ENCODE results near the gene USP31. TPM values are rescaled to one million over a fixed set of nuclear protein-coding genes. Genes with fewer than 3 reads are reported as not detected.

Gene USP31
- total RNA-seq, 2 experiments from 2014 or later = 4.5 to 4.9 TPM

GRCh38 chr16:23029733-23030420 lies 119.4 kb downstream of the USP31 start:
- no peaks in the 10 kb centered on the region for H3K4me1 Mint-ChIP-seq (ENCODE audit: low read depth)
- peaks cover 11% of the 10 kb centered on the region for H3K27me3 Mint-ChIP-seq
- no peak for TF ChIP-seq CTCF (IDR thresholded peaks at IDR 0.05)
- H3K9me3 Mint-ChIP-seq = peaks cover 11% of the 10 kb centered on the region
- ATAC-seq (no peak), DNase-seq (no peak)
- CTCF ChIA-PET = no interaction called here
- POLR2A ChIA-PET = no interaction called here
- H3K27ac Mint-ChIP-seq = no peak overlapping the region
- no peak overlapping the region for H3K4me3 Mint-ChIP-seq
- intact Hi-C loops (cut with micrococcal nuclease) = no loop called here
- H3K36me3 Mint-ChIP-seq (ENCODE audit: low read depth) = no peaks in the 10 kb centered on the region

- no peak for ATAC-seq
- no peak overlapping the region for H3K27ac Mint-ChIP-seq
- POLR2A ChIA-PET = no interaction called here
Observed at GRCh38 chr16:23027386-23027785, 121.9 kb downstream of the USP31 start.

GRCh38 chr16:23026784-23027362 lies 122.4 kb downstream of the USP31 start:
- DNase-seq = peak; percentile 12
- ChIA-PET POLR2A (no interaction called here), CTCF (no interaction called here)
- no peak overlapping the region for H3K27ac Mint-ChIP-seq
- H3K36me3 Mint-ChIP-seq (ENCODE audit: low read depth) = no peaks in the 10 kb centered on the region
- peaks cover 16% of the 10 kb centered on the region for H3K27me3 Mint-ChIP-seq
- H3K4me1 Mint-ChIP-seq (ENCODE audit: low read depth) = no peaks in the 10 kb centered on the region
- ATAC-seq = no peak
- intact Hi-C loops (cut with micrococcal nuclease) = no loop called here
- H3K4me3 Mint-ChIP-seq = no peak overlapping the region
- TF ChIP-seq CTCF (IDR thresholded peaks at IDR 0.05) = no peak
- H3K9me3 Mint-ChIP-seq = no peaks in the 10 kb centered on the region

More at GRCh38 chr16:23027386-23027785, 121.9 kb downstream of the USP31 start:
- intact Hi-C loops (cut with micrococcal nuclease) = no loop called here
- peaks cover 16% of the 10 kb centered on the region for H3K27me3 Mint-ChIP-seq
- H3K4me1 Mint-ChIP-seq (ENCODE audit: low read depth) = no peaks in the 10 kb centered on the region
- H3K4me3 Mint-ChIP-seq = no peak overlapping the region
- no peak for TF ChIP-seq CTCF (IDR thresholded peaks at IDR 0.05)
- H3K36me3 Mint-ChIP-seq (ENCODE audit: low read depth) = no peaks in the 10 kb centered on the region
- CTCF ChIA-PET = no interaction called here
- H3K9me3 Mint-ChIP-seq = no peaks in the 10 kb centered on the region
- DNase-seq = no peak

- ATAC-seq (no peak), DNase-seq (no peak)
- no peak for TF ChIP-seq CTCF (IDR thresholded peaks at IDR 0.05)
- Mint-ChIP-seq H3K4me3 (no peak overlapping the region), H3K36me3 (ENCODE audit: low read depth) (no peaks in the 10 kb centered on the region), H3K27ac (no peak overlapping the region), H3K9me3 (no peaks in the 10 kb centered on the region), H3K27me3 (peaks cover 14% of the 10 kb centered on the region), H3K4me1 (ENCODE audit: low read depth) (no peaks in the 10 kb centered on the region)
- intact Hi-C loops (cut with micrococcal nuclease) = no loop called here
- POLR2A ChIA-PET = no interaction called here
- CTCF ChIA-PET = no interaction called here
Observed at GRCh38 chr16:23025692-23026307, 123.5 kb downstream of the USP31 start.

- H3K27ac Mint-ChIP-seq = no peak overlapping the region
- no peaks in the 10 kb centered on the region for H3K36me3 Mint-ChIP-seq (ENCODE audit: low read depth)
- TF ChIP-seq CTCF (IDR thresholded peaks at IDR 0.05) = no peak
- intact Hi-C loops (cut with micrococcal nuclease) = no loop called here
- H3K4me1 Mint-ChIP-seq (ENCODE audit: low read depth) = no peaks in the 10 kb centered on the region
- H3K27me3 Mint-ChIP-seq = peaks cover 12% of the 10 kb centered on the region
- CTCF ChIA-PET = no interaction called here
- H3K9me3 Mint-ChIP-seq = no peaks in the 10 kb centered on the region
- DNase-seq (no peak), ATAC-seq (no peak)
- POLR2A ChIA-PET = no interaction called here
- no peak overlapping the region for H3K4me3 Mint-ChIP-seq
Observed at GRCh38 chr16:23024044-23024443, 125.2 kb downstream of the USP31 start.
